GM12878 (cell line): ENCODE measurements around the gene TTLL10. TPM values are rescaled to one million over a fixed set of nuclear protein-coding genes. Genes with fewer than 3 reads are reported as not detected.
A peak's percentile ranks its signal among the peaks of the same experiment; 100 is the strongest.

ENCODE experiments used
- BACH1 ChIP-seq: fragments of 450-650 bp; IDR thresholded peaks from 2 replicates; pipeline ENCODE4 v1.6.1; 2017; ENCODE audit warnings: mild to moderate bottlenecking, borderline replicate concordance
- DPF2 ChIP-seq: fragments of 450-650 bp; IDR thresholded peaks from 2 replicates; pipeline ENCODE4 v1.6.1; 2017; ENCODE audit warnings: mild to moderate bottlenecking
- EGR1 ChIP-seq, 2 experiments: IDR thresholded peaks; 1 replicate in 1 of 2; 2 replicates in 1 of 2; pipeline ENCODE4 v1.6.1; 2011 to 2012; ENCODE audit warnings: low read depth in 2 of 2, low read length in 2 of 2, borderline replicate concordance in 1 of 2, mild to moderate bottlenecking in 1 of 2, moderate library complexity in 1 of 2
- EZH2 ChIP-seq: IDR thresholded peaks from 2 replicates; pipeline ENCODE4 v1.6.1; 2012; ENCODE audit warnings: low read depth, mild to moderate bottlenecking, control low read depth, inconsistent platforms, low read length, borderline replicate concordance; ENCODE audit not compliant: control insufficient read depth
- HCFC1 ChIP-seq: fragments of 150-350 bp; IDR thresholded peaks from 2 replicates; pipeline ENCODE4 v1.6.1; 2014; ENCODE audit warnings: low read length
- KDM1A ChIP-seq: fragments of 200-600 bp; sonication (generic); IDR thresholded peaks from 2 replicates; pipeline ENCODE4 v1.6.1; 2016; ENCODE audit warnings: borderline replicate concordance
- NFIC ChIP-seq: IDR thresholded peaks from 2 replicates; pipeline ENCODE4 v1.6.1; 2012; ENCODE audit warnings: low read depth, mild to moderate bottlenecking, inconsistent platforms, low read length, moderate library complexity
- PAX5 ChIP-seq: IDR thresholded peaks from 2 replicates; pipeline ENCODE4 v1.6.1; 2011; ENCODE audit warnings: low read depth, low read length, borderline replicate concordance
- PAX8 ChIP-seq: fragments of 450-650 bp; IDR thresholded peaks from 2 replicates; pipeline ENCODE4 v1.6.1; 2017; ENCODE audit warnings: mild to moderate bottlenecking, moderate library complexity
- RB1 ChIP-seq: fragments of 450-650 bp; formaldehyde crosslinking; IDR thresholded peaks from 2 replicates; pipeline ENCODE4 v1.6.1; 2017; ENCODE audit warnings: mild to moderate bottlenecking, borderline replicate concordance
- RBBP5 ChIP-seq: fragments of 200-600 bp; sonication (generic); conservative IDR thresholded peaks from 2 replicates; pipeline ENCODE4 v1.6.1; 2016
- RUNX3 ChIP-seq: IDR thresholded peaks from 2 replicates; pipeline ENCODE4 v1.6.1; 2012; ENCODE audit warnings: low read length, inconsistent platforms
- SP1 ChIP-seq: IDR thresholded peaks from one replicate; pipeline ENCODE4 v1.6.1; 2011; ENCODE audit warnings: low read depth, low read length
- TCF3 ChIP-seq: IDR thresholded peaks from 2 replicates; pipeline ENCODE4 v1.6.1; 2012; ENCODE audit warnings: low read depth, mild to moderate bottlenecking, low read length, borderline replicate concordance; ENCODE audit not compliant: insufficient read depth
- ZNF217 ChIP-seq: fragments of 450-650 bp; IDR thresholded peaks from 2 replicates; pipeline ENCODE4 v1.6.1; 2017; ENCODE audit warnings: antibody characterized with exemption, mild to moderate bottlenecking
- ZNF24 ChIP-seq: fragments of 450-650 bp; IDR thresholded peaks from 2 replicates; pipeline ENCODE4 v1.6.1; 2017; ENCODE audit warnings: antibody characterized with exemption, mild to moderate bottlenecking
- polyA plus RNA-seq, 11 experiments: library from polyadenylated mRNA; depleted of rRNA in 4 of 11; unstranded in 6 of 11; stranded (reverse) in 5 of 11; fragments of >200 nt; fragmentation: Nextera tagmentation in 4 of 11; fragmentation: Illumina TruSeq in 1 of 11; extraction: Ambion mirVana in 4 of 11; extraction: Trizol in 1 of 11; gene quantifications; 1 replicate in 1 of 11; 2 replicates in 10 of 11; pipeline versions ENCODE4 v1.2.1 to v1.2.3, GENCODE V29; 2011 to 2016; ENCODE audit warnings: inconsistent platforms in 2 of 11, missing spikeins in 2 of 11, low read depth in 1 of 11
- total RNA-seq, 4 experiments: library from RNA; depleted of rRNA in 3 of 4; stranded (reverse); fragments of >200 nt in 3 of 4; fragmentation: Illumina TruSeq in 1 of 4; extraction: Trizol in 1 of 4; gene quantifications; 2 replicates each; pipeline versions ENCODE4 v1.2.1 to v1.2.3, GENCODE V29; 2013 to 2021
- TF ChIP-seq, protein P1 (sequence below): fragments of 150-350 bp; IDR thresholded peaks from 2 replicates; pipeline ENCODE4 v1.6.1; 2016; ENCODE audit warnings: low read depth, low read length
- TF ChIP-seq, protein P2 (sequence below): fragments of 450-650 bp; conservative IDR thresholded peaks from 2 replicates; pipeline ENCODE4 v1.6.1; 2017; ENCODE audit warnings: mild to moderate bottlenecking, moderate library complexity
- TF ChIP-seq, protein P3 (sequence below): fragments of 450-650 bp; IDR thresholded peaks from 2 replicates; pipeline ENCODE4 v1.6.1; 2017; ENCODE audit warnings: mild to moderate bottlenecking, moderate library complexity
- TF ChIP-seq, protein P4 (sequence below): fragments of 450-650 bp; IDR thresholded peaks from 2 replicates; pipeline ENCODE4 v1.6.1; 2014; ENCODE audit warnings: mild to moderate bottlenecking

TTLL10 gene
- total and polyA plus RNA-seq, 10 of the 15 experiments (the other 5 are each of a cell fraction or from before 2014, with no cell fraction given): not detected

DNA sequence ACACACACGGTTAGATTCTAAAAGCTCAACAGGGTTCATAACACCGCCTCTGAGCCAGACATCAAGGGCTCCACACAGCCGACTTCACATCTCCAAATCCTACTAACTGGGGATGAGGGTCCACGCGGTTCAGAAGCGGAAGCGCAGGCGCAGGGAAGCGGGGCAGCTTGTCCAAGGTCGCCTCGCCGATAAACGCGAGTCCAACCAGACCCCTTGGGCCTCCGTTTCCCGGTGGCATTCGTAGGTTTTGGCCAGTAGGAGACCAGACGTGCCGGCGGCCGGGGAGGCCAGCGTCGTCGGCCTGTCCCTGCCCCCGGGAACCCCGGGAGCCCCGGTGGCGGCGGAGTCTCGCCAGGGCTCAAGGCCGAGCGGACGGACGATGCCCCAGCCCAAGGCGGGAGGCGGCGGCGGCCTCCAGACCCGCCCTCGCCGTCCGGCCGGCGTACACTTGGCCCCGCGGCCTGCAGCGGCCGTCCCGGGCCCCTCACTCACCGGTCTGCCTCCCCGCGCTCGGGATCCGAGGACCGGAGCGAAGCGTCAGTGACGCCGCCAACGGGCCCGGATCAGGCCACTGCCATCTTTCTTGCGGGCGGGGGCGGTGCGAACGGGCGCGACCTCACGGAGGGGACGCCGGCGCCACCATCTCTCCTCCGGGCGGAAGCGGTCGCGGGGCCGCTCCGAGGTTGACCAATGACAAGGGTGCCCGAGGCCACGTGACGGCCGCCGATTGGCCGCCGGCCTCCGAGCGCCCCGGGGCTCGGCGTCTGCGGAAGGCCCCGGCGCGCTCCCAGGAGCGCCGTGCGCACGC is 57.9 kb downstream of the TTLL10 start, which contains the start of gene SDF4 (continued):
- TF ChIP-seq EZH2: no peak
- TF ChIP-seq, protein P1, sequence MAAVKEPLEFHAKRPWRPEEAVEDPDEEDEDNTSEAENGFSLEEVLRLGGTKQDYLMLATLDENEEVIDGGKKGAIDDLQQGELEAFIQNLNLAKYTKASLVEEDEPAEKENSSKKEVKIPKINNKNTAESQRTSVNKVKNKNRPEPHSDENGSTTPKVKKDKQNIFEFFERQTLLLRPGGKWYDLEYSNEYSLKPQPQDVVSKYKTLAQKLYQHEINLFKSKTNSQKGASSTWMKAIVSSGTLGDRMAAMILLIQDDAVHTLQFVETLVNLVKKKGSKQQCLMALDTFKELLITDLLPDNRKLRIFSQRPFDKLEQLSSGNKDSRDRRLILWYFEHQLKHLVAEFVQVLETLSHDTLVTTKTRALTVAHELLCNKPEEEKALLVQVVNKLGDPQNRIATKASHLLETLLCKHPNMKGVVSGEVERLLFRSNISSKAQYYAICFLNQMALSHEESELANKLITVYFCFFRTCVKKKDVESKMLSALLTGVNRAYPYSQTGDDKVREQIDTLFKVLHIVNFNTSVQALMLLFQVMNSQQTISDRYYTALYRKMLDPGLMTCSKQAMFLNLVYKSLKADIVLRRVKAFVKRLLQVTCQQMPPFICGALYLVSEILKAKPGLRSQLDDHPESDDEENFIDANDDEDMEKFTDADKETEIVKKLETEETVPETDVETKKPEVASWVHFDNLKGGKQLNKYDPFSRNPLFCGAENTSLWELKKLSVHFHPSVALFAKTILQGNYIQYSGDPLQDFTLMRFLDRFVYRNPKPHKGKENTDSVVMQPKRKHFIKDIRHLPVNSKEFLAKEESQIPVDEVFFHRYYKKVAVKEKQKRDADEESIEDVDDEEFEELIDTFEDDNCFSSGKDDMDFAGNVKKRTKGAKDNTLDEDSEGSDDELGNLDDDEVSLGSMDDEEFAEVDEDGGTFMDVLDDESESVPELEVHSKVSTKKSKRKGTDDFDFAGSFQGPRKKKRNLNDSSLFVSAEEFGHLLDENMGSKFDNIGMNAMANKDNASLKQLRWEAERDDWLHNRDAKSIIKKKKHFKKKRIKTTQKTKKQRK: no peak
- TF ChIP-seq DPF2: peak; percentile 81; the same call in 1 of the 2 replicates
- no peak for TF ChIP-seq NFIC
- peak; percentile 43; the same call in 1 of the 2 replicates for TF ChIP-seq ZNF24
- TF ChIP-seq RB1: peak; percentile 97
- TF ChIP-seq, protein P2, sequence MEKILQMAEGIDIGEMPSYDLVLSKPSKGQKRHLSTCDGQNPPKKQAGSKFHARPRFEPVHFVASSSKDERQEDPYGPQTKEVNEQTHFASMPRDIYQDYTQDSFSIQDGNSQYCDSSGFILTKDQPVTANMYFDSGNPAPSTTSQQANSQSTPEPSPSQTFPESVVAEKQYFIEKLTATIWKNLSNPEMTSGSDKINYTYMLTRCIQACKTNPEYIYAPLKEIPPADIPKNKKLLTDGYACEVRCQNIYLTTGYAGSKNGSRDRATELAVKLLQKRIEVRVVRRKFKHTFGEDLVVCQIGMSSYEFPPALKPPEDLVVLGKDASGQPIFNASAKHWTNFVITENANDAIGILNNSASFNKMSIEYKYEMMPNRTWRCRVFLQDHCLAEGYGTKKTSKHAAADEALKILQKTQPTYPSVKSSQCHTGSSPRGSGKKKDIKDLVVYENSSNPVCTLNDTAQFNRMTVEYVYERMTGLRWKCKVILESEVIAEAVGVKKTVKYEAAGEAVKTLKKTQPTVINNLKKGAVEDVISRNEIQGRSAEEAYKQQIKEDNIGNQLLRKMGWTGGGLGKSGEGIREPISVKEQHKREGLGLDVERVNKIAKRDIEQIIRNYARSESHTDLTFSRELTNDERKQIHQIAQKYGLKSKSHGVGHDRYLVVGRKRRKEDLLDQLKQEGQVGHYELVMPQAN: peak; percentile 72
- peak; percentile 91 for TF ChIP-seq BACH1
- TF ChIP-seq PAX8: no peak
- peak; percentile 22 to 83 for TF ChIP-seq EGR1 (IDR thresholded peaks at IDR 0.05; ENCODE audit: borderline replicate concordance in 1 of 2, low read depth in 2 of 2, low read length in 2 of 2)
- TF ChIP-seq, protein P3, sequence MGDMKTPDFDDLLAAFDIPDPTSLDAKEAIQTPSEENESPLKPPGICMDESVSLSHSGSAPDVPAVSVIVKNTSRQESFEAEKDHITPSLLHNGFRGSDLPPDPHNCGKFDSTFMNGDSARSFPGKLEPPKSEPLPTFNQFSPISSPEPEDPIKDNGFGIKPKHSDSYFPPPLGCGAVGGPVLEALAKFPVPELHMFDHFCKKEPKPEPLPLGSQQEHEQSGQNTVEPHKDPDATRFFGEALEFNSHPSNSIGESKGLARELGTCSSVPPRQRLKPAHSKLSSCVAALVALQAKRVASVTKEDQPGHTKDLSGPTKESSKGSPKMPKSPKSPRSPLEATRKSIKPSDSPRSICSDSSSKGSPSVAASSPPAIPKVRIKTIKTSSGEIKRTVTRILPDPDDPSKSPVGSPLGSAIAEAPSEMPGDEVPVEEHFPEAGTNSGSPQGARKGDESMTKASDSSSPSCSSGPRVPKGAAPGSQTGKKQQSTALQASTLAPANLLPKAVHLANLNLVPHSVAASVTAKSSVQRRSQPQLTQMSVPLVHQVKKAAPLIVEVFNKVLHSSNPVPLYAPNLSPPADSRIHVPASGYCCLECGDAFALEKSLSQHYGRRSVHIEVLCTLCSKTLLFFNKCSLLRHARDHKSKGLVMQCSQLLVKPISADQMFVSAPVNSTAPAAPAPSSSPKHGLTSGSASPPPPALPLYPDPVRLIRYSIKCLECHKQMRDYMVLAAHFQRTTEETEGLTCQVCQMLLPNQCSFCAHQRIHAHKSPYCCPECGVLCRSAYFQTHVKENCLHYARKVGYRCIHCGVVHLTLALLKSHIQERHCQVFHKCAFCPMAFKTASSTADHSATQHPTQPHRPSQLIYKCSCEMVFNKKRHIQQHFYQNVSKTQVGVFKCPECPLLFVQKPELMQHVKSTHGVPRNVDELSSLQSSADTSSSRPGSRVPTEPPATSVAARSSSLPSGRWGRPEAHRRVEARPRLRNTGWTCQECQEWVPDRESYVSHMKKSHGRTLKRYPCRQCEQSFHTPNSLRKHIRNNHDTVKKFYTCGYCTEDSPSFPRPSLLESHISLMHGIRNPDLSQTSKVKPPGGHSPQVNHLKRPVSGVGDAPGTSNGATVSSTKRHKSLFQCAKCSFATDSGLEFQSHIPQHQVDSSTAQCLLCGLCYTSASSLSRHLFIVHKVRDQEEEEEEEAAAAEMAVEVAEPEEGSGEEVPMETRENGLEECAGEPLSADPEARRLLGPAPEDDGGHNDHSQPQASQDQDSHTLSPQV: peak; percentile 52
- peak; percentile 55; the same call in 1 of the 2 replicates for TF ChIP-seq ZNF217
- 0 out of 2 replicates have a peak, but pooled peaks have one; percentile 38 for TF ChIP-seq TCF3
- peak; percentile 69 for TF ChIP-seq RUNX3
- TF ChIP-seq, protein P4, sequence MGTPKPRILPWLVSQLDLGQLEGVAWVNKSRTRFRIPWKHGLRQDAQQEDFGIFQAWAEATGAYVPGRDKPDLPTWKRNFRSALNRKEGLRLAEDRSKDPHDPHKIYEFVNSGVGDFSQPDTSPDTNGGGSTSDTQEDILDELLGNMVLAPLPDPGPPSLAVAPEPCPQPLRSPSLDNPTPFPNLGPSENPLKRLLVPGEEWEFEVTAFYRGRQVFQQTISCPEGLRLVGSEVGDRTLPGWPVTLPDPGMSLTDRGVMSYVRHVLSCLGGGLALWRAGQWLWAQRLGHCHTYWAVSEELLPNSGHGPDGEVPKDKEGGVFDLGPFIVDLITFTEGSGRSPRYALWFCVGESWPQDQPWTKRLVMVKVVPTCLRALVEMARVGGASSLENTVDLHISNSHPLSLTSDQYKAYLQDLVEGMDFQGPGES: peak; percentile 81
- TF ChIP-seq SP1: peak; percentile 84
- no peak for TF ChIP-seq KDM1A
- TF ChIP-seq HCFC1: peak; percentile 86
- 0 out of 2 replicates have a peak, but pooled peaks have one; percentile 9 for TF ChIP-seq PAX5
- TF ChIP-seq RBBP5: no peak
